Measurements from ENCODE around the gene GPT2.

- no peak for TF ChIP-seq BACH2 (CRISPR knock-in tag; IDR thresholded peaks at IDR 0.05; ENCODE audit: borderline replicate concordance)
- TF ChIP-seq CSDC2 (CRISPR knock-in tag; IDR thresholded peaks at IDR 0.05) = no peak
- TF ChIP-seq RARB (CRISPR knock-in tag; IDR thresholded peaks at IDR 0.05) = no peak
- no peak for TF ChIP-seq TSHZ2 (CRISPR knock-in tag; IDR thresholded peaks at IDR 0.05)
Measured at GRCh38 chr16:46972429-46973206, 88.5 kb downstream of the GPT2 start.
